Femur (tissue), 1 donor: ENCODE results near the gene HOXB9.

Experiments used
- DNase-seq: peaks from one replicate; pipeline ENCODE4 v3.0.0-alpha.2; 2017

The HOXB9 gene

GRCh38 chr17:48626245-48627117 lies at the start of gene HOXB9:
Gene HOXB9, minus strand, starts transcription at chr17:48626358. Its CDS starts 89 bp downstream, at chr17:48626269.
- no peak for DNase-seq

- no peak for DNase-seq
These were observed 46.2 kb upstream of the HOXB9 start for GRCh38 chr17:48672340-48672739.

GRCh38 chr17:48671697-48672171 lies 45.6 kb upstream of the HOXB9 start:
- DNase-seq, result peak; percentile 84

- DNase-seq, result no peak
These were observed 37.2 kb upstream of the HOXB9 start for GRCh38 chr17:48663134-48663924.

GRCh38 chr17:48655913-48656312 lies 29.8 kb upstream of the HOXB9 start:
- no peak for DNase-seq

- no peak for DNase-seq
These were observed 23.6 kb upstream of the HOXB9 start for GRCh38 chr17:48649741-48650140.

GRCh38 chr17:48647963-48648245 lies 21.7 kb upstream of the HOXB9 start:
- DNase-seq, result no peak

GRCh38 chr17:48647103-48647962 lies 21.2 kb upstream of the HOXB9 start:
- no peak for DNase-seq

- no peak for DNase-seq
These were observed 20.3 kb upstream of the HOXB9 start for GRCh38 chr17:48646183-48647102.

- no peak for DNase-seq
These were observed 19.6 kb upstream of the HOXB9 start for GRCh38 chr17:48645639-48646182.

GRCh38 chr17:48644910-48645557 lies 18.9 kb upstream of the HOXB9 start:
- no peak for DNase-seq

- no peak for DNase-seq
These were observed 18.0 kb upstream of the HOXB9 start for GRCh38 chr17:48644159-48644558.

- DNase-seq, result no peak
These were observed 17.5 kb upstream of the HOXB9 start for GRCh38 chr17:48643697-48644012.

GRCh38 chr17:48642843-48643696 lies 16.9 kb upstream of the HOXB9 start:
- DNase-seq, result no peak

- DNase-seq, result no peak
These were observed 16.1 kb upstream of the HOXB9 start for GRCh38 chr17:48642059-48642842.

GRCh38 chr17:48641541-48642058 lies 15.4 kb upstream of the HOXB9 start:
- no peak for DNase-seq

GRCh38 chr17:48640858-48641180 lies 14.7 kb upstream of the HOXB9 start:
- DNase-seq, result no peak

- no peak for DNase-seq
These were observed 14.1 kb upstream of the HOXB9 start for GRCh38 chr17:48639982-48640857.
